ENCODE measurements around the gene ANO7. TPM values are rescaled to one million over a fixed set of nuclear protein-coding genes. Genes with fewer than 3 reads are reported as not detected.

The ANO7 gene
- total and polyA plus RNA-seq, 2 of the 8 experiments (the other 6 are each of a cell fraction or from before 2014, with no cell fraction given): 3.2 to 6.9 TPM

GRCh38 chr2:241142063-241142462, 46.4 kb upstream of the ANO7 start (continued):
- TF ChIP-seq, protein P1, sequence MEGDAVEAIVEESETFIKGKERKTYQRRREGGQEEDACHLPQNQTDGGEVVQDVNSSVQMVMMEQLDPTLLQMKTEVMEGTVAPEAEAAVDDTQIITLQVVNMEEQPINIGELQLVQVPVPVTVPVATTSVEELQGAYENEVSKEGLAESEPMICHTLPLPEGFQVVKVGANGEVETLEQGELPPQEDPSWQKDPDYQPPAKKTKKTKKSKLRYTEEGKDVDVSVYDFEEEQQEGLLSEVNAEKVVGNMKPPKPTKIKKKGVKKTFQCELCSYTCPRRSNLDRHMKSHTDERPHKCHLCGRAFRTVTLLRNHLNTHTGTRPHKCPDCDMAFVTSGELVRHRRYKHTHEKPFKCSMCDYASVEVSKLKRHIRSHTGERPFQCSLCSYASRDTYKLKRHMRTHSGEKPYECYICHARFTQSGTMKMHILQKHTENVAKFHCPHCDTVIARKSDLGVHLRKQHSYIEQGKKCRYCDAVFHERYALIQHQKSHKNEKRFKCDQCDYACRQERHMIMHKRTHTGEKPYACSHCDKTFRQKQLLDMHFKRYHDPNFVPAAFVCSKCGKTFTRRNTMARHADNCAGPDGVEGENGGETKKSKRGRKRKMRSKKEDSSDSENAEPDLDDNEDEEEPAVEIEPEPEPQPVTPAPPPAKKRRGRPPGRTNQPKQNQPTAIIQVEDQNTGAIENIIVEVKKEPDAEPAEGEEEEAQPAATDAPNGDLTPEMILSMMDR (IDR thresholded peaks at IDR 0.05; ENCODE audit: control extremely low read depth in 1 of 3, insufficient read depth in 1 of 3, low read depth in 1 of 3, low read length in 3 of 3): no peak
- TF ChIP-seq GABPA (IDR thresholded peaks at IDR 0.05; ENCODE audit: borderline replicate concordance, insufficient read depth, low read length) (no peak), RBBP5 (IDR thresholded peaks at IDR 0.05; ENCODE audit: borderline replicate concordance, low read depth, low read length) (no peak), TAF7 (optimal IDR thresholded peaks at IDR 0.05; ENCODE audit: borderline replicate concordance, low read depth, low read length) (no peak), BACH1 (IDR thresholded peaks at IDR 0.05; ENCODE audit: low read length) (no peak), MAX (IDR thresholded peaks at IDR 0.05) (no peak), TEAD4 (IDR thresholded peaks at IDR 0.05; ENCODE audit: low read depth, low read length) (no peak)
